AG10803 (cell line): ENCODE measurements around the gene NTPCR.

Experiments used
- DNase-seq: peaks from one replicate; pipeline ENCODE4 v3.0.0; 2010; ENCODE audit warnings: low read depth
- H3K4me3 ChIP-seq: 2 replicates; pipeline ENCODE4 v1.5.1; 2011; ENCODE audit warnings: mild to moderate bottlenecking, low read length, control low read depth
- CTCF ChIP-seq: conservative IDR thresholded peaks from 2 replicates; pipeline ENCODE4 v1.5.1; 2011; ENCODE audit warnings: mild to moderate bottlenecking, low read length, control low read depth, inconsistent platforms

NTPCR gene

DNA sequence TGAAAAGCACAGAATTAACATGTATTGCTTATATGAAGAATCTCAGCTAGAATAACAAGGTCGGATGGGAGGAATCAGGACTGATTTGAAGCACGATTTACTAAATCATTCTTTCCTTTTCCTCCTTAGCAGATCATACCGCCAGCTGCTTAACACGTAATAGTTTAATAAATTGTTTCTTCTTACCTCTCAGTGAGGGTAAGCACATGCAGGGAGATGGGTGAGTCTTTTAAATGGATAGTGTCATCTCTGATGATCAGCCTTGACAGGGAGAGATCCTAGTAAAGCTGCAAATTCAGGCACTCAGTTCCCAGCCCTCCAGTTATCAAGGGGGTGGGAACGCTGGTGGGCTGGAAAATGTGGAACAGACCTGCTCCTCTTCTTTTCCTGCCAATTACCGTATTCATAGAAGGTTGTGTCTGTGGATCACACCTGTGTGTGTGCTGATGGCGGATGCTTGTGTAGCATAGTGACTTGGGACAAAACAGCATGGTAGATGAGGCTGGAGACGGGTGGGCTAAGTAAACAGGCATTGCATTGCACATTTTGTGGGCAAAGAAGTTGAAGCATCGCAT lies 30.7 kb downstream of the NTPCR start:
- H3K4me3 ChIP-seq = no peak overlapping the region
- TF ChIP-seq CTCF = no peak
- no peak for DNase-seq

GRCh38 chr1:232982238-232982944 lies 32.0 kb downstream of the NTPCR start:
- DNase-seq = peak; percentile 58
- TF ChIP-seq CTCF = no peak
- H3K4me3 ChIP-seq = no peak overlapping the region

DNA sequence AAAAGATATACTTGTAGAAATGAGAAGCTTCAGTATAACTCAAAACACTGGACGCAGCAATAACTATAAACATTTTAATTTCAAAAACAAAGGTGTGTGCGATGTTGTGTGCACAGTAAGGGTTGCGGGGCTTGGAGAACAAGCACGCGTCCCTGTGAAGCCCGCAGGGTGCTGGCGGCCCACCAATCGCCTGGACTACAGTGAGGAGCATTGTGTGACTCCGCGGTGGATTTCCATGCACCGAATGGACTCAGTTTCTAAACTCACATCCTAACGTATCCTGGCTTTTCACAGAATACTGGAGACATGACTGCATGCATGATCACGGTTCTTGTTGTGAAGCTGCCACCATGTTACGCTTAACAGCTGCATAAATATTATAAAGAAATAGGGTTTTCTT lies 33.0 kb downstream of the NTPCR start:
- no peak for DNase-seq
- H3K4me3 ChIP-seq = no peak overlapping the region
- TF ChIP-seq CTCF = no peak

DNA sequence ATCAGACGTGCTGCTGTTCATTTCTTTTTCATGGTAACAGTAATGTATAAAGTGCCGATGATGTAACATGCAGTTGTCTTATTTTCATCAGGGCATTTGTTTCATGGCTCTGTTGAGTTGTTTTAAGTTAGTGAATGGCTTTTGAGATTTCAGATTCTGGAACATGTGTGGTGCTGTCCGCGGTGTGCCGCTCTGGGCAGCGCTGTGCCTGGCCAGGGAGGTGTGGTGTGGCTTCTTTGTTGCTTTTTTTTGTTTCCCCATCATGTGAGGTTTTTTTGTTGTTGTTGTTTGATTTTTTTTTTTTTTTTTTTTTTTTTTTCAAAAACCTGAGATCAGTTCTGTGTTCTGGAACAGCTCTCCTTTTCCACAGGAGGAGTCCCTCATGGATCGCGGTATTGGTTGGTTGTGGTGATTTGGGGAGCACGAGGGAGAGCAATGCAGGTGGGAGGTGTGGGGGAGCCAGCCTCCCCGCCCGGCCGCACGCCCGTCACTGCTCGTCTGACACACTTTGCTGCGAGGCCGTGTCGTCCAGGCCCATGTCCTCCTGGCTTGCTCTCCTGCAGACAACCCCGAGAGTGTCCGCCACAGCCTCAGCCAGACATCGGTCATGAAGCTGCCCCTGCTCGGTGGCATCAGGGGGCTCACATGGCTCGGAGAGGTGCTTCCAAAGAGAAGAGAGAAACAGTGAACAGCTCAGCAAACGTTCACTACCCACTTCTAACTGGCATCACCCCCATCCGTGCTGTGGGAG lies 33.6 kb downstream of the NTPCR start:
- no peak for DNase-seq
- no peak overlapping the region for H3K4me3 ChIP-seq
- no peak for TF ChIP-seq CTCF

- TF ChIP-seq CTCF = no peak
- no peak for DNase-seq
- H3K4me3 ChIP-seq = no peak overlapping the region
These were observed 34.4 kb downstream of the NTPCR start for GRCh38 chr1:232984577-232985425.

GRCh38 chr1:232985882-232986526 lies 35.6 kb downstream of the NTPCR start:
- no peak for DNase-seq
- no peak for TF ChIP-seq CTCF
- H3K4me3 ChIP-seq = no peak overlapping the region
